HPDE6-E6E7 (cell line): ENCODE data around the gene RPA1.
A peak's percentile ranks its signal among the peaks of the same experiment; 100 is the strongest.
"Not testable (repeated sequence)": the region's sequence is repeated elsewhere in the genome, so short reads cannot be mapped to it uniquely, and the experiment has no call there.

Experiments used
- DNase-seq: peaks from one replicate; pipeline ENCODE4 v3.0.0; 2011; ENCODE audit warnings: missing footprints; ENCODE audit errors: extremely low spot score

The RPA1 gene

DNA sequence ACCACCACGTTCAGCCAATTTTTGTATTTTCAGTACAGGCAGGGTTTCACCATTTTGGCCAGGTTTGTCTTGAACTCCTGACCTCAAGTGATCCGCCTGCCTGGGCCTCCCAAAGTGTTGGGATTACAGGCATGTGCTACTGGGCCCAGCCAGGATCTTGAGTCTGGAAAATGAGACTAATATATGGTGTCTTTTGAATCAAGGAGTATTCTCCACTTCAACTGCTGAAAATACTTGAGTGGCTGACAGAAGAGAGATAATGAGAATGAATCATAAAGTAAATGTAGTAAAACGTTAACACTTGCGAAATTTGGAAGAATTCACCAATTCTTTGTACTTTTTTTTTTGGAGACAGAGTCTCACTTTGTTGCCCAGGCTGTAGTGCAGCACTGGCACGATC lies 16.7 kb upstream of the RPA1 start:
- DNase-seq = no peak

DNA sequence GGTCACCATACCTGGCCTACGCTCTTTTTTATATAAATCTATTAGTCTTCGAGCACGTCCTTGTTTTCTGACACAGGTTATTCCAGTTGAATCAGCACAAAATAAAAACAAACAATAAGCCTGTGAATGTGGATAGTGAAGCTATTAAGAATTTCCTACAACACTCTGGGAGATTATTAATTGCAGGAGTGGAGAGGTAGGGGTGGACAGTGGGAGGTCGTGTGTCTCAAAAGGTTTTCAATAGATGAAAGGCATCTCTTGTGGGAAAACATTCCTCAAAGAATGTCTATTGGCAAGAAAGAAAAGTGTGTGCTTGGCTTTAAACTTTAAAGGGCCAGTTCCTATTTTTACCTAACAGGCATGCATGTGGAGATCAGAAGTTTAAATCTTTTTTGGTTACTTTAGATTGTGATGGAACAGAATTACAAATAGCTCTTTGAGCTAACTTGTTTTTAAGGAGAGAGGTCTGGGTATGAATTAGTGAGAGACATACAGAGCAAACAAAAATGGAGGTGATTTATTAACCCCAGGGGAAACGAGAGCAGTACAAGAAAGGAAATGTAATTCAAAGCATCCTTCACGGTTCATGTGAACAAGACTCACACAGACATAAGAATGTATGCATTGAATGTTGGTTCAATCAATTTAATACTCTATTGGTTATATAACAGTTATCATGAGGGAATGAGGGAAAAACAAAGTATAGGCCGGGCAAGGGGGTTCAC lies 9.1 kb upstream of the RPA1 start:
- no peak for DNase-seq

DNA sequence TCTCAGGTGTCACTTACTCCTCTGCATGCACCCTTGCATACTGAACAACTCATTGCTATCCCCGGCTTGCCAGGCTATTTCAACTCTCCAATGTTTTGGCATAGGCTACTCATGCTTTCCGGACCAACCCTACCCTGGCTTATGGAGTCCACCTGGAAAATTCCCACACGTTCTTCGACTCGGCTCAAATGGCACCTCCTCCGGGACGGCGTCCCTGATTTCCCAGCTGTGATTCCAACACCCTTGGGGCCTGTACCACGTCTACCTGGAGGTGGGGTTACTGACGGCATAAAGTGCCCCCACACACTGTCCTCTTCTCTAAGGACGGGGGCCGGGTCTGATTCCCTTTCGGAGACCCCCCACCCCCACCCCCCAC lies 601 bp upstream of the RPA1 start:
- peak; percentile 8 for DNase-seq

DNA sequence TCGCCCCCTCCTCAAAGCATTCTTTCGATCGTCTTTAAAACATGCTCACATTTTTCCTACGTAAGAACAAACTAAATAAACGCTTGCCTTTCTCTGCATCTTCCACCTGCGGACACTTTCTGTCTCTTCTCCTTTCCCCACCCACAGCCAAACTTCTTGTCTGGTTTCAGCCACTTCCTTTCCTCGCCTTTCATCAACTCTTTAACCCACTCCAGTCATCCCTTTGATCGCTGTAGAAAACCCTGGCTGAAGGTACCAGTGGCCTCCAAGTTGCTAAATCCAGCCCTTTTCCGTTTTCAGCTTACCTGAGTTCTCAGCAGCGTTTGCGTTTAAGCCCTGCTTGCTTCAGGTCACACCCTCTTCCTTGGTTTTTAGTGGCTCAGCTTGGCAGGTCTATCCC lies 483 bp downstream of the RPA1 start:
- no peak for DNase-seq

- DNase-seq = no peak
These were observed 4.8 kb downstream of the RPA1 start for GRCh38 chr17:1834380-1835149.

DNA sequence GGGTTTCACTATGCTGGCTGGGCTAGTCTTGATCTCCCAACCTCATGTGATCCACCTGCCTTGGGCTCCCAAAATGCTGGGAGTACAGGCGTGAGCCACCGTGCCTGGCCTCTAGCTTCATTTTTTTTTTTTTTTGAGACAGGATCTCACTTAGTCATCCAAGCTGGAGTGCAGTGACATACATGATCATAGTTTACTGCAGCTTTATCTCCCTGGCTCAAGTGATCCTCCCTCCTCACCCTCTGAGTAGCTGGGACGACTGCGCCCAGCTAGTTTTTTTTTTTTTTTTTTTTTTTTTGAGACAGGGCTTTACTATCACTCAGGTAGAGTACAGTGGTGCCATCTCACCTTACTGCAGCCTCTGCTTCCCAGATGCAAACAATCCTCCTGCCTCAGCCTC lies 9.7 kb downstream of the RPA1 start:
- no peak for DNase-seq

- no peak for DNase-seq
These were observed 14.1 kb downstream of the RPA1 start for GRCh38 chr17:1843947-1844346.

DNA sequence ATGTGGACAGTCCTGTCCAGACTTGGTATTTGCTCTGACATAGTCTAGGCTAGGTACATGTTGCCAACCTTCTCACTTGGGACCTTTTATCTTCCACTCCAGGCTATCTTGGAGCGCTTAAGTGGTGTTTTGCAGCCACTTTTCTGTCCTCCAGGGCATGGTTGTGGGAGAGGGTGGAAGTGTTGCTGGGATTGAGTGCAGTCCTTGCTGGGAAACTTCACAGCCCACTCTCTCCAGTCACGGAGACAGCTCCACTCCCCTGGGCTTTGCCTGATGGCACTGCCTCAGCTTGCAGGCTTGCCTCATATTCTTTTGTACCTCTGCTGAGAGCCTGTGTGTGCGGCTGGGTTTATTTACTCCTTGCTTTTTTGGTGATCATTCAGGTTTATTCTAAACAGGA lies 17.4 kb downstream of the RPA1 start:
- DNase-seq = no peak

GRCh38 chr17:1852327-1852726 lies 22.5 kb downstream of the RPA1 start:
- DNase-seq = no peak

- DNase-seq = no peak
These were observed 23.9 kb downstream of the RPA1 start for GRCh38 chr17:1853698-1854097.

- not testable (repeated sequence) for DNase-seq
These were observed 26.7 kb downstream of the RPA1 start for GRCh38 chr17:1856462-1856861.

DNA sequence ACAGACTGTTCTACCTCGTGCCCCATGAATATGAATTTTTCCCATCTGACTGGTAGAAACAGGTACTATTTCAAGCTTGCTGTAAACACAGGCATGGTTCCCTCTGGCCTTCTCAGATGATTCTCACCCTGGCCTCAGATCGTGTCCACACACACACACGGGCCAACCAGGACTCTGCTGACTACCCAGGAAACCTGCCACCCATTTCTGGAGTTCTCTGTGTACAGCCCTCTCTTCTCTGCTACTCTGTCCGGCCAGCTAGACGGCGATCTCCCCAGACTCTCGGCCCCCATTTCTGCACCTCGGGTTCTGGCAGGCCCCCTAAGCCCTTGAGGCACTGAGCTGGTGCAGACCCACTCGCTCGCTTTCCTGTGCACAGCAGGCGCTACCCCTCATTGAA lies 31.2 kb downstream of the RPA1 start:
- DNase-seq = no peak

DNA sequence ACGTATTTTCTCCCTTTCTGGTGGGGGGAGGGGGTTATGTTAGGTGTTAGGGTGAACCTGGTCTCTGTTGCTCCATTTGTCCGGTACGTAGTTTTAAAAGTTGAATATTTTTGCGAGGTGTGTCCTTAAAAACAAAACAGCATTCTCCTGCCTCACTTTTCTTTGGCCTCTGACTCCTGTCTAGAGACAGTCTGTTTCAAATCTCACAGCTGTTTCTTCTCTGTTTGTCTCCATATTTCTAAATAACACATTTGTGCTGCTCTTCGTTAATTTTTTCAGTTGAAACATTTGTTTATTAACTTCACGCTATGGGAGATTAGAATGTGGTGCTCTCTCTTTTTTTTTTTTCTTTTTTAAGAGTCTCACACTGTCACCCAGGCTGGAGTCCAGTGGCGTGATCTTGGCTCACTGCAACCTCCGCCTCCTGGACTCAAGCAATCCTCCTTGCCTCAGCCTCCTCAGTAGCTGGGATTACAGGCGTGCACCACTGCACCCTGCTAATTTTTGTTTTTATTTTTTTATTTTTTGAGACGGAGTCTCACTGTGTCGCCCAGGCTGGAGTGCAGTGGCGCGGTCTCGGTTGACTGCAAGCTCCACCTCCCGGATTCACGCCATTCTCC lies 31.7 kb downstream of the RPA1 start:
- no peak for DNase-seq

- peak; percentile 37 for DNase-seq
These were observed 35.6 kb downstream of the RPA1 start for GRCh38 chr17:1865252-1866037.

DNA sequence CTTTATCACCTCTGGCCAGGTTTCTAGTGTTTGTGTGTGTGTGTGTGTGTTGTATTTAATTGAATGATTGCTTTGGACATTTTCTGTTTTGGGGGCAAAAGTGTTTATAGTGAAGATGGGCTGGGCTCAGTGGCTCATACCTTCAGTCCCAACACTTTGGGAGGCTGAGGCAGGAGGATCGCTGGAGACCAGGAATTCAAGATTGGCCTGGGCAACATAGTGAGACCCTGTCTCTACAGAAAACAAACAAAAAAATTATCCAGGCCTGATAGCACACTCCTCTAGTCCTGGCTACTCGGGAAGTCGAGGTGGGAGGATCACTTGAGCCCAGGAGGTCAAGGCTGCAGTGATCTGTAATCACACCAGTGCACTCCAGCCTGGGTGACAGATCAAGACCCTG lies 37.5 kb downstream of the RPA1 start:
- DNase-seq = no peak

DNA sequence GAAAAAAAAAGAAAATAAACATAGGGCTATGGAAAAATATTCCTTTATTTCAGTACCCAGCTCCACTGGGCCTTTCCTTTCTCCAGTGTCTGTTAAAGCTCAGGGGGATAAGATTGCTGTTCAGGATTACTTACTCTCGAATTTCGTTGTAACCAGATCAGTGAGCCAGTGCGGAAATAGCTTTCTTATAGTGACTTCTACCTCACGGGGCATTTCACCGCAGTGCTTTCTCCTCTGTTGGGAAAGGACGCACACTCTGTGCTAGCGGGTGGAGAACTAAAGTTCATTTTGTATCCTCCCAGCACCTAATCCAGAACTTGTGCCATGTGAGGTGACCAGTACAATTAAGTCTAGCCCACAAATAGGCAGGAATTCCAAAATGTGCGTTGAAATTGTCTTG lies 38.3 kb downstream of the RPA1 start:
- DNase-seq = no peak

DNA sequence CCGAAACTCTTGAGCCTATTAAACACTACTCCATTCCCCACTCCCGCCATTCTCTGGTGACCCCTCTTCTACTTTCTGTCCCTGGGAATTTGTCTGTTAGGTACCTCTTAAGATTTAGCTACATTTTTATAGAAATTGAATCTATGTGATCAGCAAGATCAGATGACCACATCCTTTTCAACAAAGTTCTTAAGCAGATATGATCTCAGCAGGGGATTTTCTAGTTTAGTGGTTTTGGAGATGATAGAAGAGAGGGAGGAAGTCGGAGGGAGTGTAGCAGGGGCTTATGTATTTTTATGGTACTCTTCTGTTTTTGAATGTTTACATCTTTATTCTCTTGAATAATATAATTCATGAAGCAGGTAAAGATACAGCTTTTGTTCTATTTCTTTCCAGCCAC lies 40.8 kb downstream of the RPA1 start:
- DNase-seq = no peak

DNA sequence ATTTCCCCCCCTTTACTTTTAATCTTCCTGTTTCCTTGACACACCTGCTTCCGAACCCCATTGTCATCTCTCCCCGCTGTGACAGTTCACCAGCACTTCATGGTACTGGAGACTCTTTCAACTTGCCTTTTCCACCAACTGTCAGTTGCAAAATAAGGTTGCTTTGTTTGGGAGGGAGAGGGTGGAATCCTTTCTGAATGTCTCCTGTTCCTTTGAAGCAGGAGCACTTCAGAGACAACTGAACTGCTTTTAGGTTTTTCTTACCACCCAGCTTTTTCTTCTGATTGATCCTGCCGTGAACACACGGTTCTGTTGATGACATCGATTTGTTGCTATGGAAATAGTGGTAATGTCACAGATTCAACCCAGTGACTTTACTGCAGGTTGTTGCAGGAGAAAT lies 42.0 kb downstream of the RPA1 start:
- DNase-seq = no peak

DNA sequence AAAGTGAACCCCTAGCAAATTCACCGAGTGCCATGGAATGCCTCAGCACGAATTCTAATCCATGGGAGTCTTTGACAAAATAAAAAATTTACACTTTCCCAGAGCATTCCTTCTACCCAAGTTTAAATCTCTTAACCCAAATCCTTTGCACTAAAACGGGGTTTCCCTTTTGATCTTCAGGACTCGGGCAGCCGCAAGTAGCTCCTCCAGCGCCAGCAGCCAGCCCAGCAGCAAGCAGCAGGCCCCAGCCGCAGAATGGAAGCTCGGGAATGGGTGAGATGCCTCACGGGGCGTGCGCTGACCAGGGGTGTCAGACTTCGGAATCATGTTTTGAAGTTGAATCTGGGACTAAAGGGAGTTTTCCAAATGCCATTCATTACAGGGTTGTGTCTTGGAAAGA lies 42.4 kb downstream of the RPA1 start:
- no peak for DNase-seq

- no peak for DNase-seq
These were observed 43.2 kb downstream of the RPA1 start for GRCh38 chr17:1872976-1873375.

DNA sequence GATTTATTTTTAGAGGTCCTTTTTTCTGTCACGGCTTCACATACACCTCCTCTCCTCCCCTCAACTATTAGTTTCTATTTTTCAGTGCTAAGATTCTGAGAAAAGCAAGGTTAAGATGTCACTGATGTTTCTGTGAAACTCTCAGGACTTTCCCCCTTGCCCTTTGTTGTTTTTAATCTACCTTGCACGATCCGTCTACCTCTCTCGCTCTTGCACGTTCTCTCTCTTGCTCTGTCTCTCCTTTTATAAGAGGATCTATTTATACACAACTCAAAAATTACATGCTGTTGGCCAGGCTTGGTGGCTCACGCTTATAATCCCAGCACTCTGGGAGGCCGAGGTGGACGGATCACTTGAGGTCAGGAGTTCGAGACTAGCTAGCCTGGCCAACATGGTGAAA lies 43.6 kb downstream of the RPA1 start:
- DNase-seq = no peak

DNA sequence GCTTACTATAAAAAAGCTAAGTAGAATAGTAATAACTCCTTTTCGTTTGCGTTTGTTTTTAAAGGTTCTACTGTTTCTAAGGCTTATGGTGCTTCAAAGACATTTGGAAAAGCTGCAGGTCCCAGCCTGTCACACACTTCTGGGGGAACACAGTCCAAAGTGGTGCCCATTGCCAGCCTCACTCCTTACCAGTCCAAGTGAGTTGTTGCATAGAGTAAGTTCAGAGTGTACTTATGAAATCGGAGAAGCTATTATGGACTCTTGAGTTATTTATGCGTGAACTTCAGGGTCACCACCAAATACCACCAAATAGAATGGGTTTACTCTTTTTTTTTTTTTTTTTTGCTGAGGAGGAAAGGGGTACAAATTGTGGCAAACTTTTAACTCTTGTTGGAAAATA lies 45.8 kb downstream of the RPA1 start:
- no peak for DNase-seq
